ENCODE results near the gene EXOC6B.

Gene EXOC6B

DNA sequence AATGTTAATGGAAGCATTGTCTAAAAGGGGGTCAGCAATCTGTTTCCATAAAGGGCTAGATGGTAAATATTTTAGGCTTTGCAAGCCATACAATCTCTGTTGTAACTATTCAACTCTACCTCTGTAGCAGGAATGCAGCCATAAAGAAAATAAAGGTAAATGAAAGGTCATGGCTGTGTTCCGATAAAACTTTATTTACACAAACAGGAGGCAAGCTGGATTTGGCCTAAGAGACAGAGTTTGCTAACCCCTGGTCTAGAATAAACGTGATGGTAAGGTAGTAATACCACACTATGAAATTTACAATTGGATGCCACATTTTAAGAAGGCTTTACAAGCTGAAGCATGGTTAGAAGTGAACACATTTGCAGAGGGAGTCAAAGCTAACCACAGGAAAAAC, 91.4 kb downstream of the EXOC6B start:
- no peak for DNase-seq (ENCODE audit: low read depth in 2 of 2)

DNA sequence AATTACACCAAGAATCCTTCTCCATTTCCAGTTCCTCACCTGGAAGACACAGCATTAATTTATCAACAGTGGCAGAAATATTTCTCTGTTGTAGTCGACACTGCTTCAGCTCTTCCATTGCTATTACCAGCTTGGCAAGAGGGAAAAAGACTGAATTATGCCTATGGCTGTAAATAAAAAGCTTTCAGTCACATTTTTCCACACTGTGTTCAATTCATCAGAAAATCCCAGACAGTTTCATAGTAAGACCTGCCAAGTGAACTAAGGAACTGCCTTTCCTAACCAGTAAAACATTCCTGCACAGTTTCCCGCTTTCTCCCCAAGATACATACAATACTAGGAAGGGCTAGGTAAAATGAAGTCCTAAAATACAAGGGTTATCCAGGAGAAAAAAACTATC, 94.7 kb downstream of the EXOC6B start:
- DNase-seq (ENCODE audit: low read depth in 2 of 2) = no peak

- DNase-seq (ENCODE audit: low read depth in 2 of 2) = no peak
These were observed 98.5 kb downstream of the EXOC6B start for GRCh38 chr2:72727356-72727755.

- no peak for DNase-seq (ENCODE audit: low read depth in 2 of 2)
These were observed 102.0 kb downstream of the EXOC6B start for GRCh38 chr2:72723769-72724370.

DNA sequence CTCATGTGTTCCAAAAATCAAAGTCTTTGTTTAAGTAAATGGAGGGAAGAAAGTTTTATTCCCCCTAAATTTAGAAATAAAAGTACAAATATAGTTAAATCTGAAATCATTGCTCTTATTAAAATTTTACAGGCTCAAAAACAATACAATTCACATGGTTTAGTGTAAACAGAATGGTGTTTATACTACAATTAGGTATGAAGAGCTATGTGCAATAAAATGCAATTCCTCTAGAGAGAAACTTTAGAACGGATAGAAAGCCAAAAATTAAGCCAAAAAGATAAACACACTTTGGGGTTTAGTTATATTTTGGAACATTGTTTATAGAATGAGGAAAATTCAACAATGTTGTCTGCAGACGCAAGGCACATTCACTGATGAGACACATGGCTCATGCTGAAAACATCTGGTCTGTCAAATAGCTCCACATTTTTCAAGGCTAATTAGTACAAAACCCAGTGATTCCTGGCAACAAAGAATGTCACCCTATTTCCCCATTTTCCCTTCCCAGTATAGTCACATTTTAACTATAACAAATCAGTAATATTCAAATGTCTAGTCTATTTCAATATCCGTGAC, 103.3 kb downstream of the EXOC6B start:
- DNase-seq (ENCODE audit: low read depth in 2 of 2) = no peak

DNA sequence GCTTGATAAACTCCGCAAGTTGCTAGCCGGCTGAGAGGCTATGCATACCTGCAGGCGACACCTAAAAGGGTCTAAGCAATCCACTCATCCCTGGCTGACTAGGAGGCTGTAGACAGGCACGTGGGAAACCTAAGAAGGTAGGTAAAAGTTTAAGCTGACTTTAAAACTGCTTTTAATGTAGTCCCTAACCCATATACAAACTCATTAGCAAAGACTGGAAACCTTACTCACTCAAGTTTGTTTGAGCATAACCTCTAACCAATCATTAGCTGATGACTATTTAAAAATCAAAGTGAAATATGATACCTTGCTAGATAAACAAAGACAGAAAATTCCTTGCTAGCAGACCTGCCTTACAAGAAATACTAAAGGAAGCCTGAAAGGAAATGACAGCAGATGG, 106.4 kb downstream of the EXOC6B start:
- DNase-seq (ENCODE audit: low read depth in 2 of 2) = no peak

- DNase-seq (ENCODE audit: low read depth in 2 of 2) = no peak
These were observed 107.0 kb downstream of the EXOC6B start for GRCh38 chr2:72718876-72719275.

- no peak for DNase-seq (ENCODE audit: low read depth in 2 of 2)
These were observed 109.2 kb downstream of the EXOC6B start for GRCh38 chr2:72716601-72717000.

GRCh38 chr2:72713857-72714256, 112.0 kb downstream of the EXOC6B start:
- DNase-seq (ENCODE audit: low read depth in 2 of 2) = no peak

DNA sequence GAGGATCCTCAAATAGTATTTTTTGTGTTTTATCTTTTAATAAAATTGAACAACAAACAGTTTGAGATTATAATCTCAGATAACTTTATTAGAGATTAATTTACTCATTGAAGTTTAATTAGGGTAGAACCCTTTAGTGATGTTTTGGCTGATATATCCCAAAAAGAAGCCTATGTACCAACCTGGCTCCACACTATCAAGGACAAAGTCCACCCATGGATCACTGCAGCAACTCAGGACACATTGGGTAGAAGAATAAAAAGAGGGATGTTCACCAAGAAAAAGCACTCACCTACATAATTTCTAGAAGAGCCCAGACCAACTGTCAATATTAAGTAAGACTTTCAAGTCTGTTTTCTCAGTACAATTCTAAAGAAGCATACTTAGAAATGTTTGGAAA, 112.9 kb downstream of the EXOC6B start:
- DNase-seq (ENCODE audit: low read depth in 2 of 2) = no peak

DNA sequence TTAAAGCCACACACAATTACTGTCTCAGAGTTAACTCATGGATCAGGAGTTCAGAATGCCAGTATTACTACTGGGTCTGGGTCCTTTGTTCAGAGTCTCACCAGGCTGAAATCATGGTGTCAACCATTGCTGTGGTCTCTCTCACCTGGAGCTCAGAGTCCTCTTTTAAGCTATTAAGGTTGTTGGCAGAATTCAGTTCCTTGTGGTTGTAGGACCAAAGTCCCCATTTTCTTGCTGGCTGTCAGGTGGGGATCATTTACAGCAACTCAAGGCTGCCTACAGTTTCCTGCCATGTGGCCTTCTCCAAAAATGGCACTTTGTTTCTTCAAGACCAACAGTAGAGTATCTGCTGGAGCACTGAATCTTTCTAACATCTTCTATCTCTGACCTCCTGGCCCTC, 113.5 kb downstream of the EXOC6B start:
- DNase-seq (ENCODE audit: low read depth in 2 of 2) = no peak

DNA sequence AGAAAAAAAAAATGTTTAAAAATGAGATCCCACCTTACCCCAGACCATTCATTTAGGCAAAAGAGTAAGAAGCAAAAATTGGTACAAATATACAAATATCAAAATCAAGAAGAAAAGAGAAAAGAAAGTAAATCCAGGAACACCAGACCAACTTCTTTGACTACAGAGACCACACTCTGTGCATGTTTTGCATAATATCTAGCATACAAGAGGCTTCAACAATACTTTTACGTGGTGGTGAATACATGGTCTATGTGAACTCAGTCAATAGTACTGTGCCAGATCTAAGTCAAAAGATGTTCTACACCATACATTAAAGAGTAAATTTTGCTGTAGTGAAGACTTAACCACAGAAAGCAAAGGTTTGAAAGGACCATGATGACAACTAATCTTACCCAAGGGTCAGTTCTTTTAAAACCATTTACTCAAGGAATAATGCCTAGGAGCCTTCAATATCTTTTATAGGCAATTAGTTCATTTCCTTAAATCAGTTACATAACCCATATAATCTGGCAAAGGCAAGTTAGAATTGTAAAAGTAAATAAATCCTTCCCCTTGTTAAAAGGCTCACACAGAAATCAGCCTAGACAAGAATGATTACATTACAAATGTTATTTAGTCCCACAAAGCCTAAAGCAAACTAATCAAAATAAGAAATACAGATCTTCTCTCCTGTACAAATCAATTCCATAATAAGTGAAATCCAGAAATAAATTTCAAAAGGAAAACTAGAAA, 115.2 kb downstream of the EXOC6B start:
- no peak for DNase-seq (ENCODE audit: low read depth in 2 of 2)

DNA sequence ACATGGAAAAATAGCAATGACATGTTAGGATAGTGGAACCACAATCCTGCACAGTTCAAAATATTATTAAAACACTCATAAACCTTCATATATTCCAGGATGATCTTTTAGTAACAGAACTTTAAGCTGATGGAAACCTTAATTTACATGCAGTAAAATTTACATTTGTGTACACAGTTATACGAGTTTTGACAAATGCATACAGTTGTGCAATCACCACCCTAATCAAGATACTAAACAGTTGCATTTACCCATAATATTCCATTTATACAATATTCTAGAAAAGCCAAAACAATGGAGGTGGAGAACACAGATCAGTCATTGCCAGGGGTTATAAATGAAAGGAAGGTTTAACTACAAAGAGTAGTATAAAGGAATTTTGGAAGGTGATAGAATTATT, 117.6 kb downstream of the EXOC6B start:
- no peak for DNase-seq (ENCODE audit: low read depth in 2 of 2)

DNA sequence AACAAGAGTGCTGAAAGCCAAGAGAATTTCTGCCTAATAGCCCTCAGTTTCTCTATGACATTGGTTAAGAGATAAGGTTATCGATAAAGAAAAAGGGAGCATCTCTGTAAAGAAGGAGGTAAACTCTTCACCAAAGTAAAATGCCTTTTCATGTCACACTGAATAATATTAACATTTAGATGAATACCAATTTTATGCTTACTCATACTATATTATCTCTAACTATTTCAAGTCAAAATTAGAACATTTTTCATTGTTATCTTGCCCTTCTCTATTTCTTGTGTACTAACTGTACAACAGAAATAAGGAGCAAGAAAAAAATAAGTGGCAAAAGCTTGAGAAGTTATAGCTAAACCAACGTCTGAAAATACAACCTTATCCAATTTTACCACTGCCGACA, 127.5 kb downstream of the EXOC6B start:
- DNase-seq (ENCODE audit: low read depth in 2 of 2) = no peak

DNA sequence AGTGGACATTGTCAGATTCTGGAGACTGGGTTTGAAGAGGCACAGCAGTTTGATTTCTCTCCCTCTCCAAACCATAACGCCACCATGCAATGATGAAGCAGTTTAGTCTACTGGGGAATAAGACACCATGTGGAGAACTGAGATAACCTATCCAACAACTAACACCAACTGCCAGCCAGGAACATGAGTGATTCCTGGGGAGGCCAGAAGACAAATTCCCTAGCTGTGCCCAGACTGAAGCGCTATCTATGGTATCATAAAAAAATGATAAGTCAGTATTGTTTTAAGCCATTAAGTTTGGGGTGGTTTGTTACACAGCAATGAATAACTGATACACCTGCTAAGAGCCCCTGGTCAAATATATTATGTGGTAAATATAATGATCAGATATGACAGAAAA, 129.3 kb downstream of the EXOC6B start:
- no peak for DNase-seq (ENCODE audit: low read depth in 2 of 2)

DNA sequence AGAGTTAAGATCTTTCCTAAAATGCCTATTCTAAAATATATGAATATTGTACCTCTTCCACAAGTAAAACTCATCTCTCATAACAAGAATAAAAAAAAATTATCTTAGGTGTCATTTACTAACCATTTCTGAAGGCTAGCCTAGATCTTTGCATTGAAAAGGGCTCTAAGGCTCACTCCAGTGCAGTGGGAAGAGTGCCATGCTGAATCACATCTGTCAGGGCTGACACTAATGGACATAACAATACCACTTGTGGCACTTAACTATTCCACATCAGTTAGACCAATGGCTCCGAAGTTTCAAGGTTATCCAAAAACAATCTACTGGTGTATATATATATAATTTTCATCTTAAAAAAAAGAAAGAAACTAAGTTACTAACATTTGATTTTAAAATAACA, 130.2 kb downstream of the EXOC6B start:
- no peak for DNase-seq (ENCODE audit: low read depth in 2 of 2)

DNA sequence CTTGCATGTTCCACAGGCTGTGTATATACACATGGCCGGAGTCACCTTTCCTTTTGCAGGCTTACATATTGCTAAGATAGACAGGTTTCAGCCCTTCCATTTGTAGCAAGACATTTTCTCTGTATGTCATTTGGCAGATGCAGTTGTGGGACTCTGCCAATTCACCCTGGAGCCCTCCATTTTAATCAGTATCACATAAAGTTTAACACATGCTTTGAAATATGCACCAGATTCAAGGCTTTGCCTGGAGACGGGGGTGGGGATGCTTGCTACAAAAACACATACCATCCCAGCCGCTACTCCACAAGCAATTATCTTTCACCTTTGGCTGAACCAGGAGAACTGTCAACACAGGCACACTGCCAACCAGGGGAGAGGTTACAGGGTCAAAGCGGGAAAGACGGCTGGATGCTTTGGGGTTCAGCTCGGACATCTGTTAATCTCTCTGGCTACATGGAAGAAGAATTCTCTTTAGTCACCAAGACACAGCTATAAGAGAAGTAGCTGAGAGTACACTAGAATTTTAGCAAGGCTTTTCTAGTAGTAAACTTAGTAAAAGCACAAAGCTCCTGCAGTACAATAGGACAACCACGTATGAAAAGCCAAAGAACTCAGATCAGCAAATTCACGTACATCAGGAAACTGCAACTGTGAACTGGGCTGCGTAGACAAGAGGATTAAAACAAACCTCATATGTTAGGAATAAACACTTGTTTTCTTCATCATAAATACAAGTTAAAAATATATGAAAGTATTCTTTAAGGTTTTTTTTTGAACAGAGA, 130.9 kb downstream of the EXOC6B start:
- no peak for DNase-seq (ENCODE audit: low read depth in 2 of 2)

GRCh38 chr2:72689579-72690195, 136.1 kb downstream of the EXOC6B start:
- DNase-seq (ENCODE audit: low read depth in 2 of 2) = no peak

GRCh38 chr2:72685638-72686213, 140.1 kb downstream of the EXOC6B start:
- DNase-seq (ENCODE audit: low read depth in 2 of 2) = no peak

DNA sequence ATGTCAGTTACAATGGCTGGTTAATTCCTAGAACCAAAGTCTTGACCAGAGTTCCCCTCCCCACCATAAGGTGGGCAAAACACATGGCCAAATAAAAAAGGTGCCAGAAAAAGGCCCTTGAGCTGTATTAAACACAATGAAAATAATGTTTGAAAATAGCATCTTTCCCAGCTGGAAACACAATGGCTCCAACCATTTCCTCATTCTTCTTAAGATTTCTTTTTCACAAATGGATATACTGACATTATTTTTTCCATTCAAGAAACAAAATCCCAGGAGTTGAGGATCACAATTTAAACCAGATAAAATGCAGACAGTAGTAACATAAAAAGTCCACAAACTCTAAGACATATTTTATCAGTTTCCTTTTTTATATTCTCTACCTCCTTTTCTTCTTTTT, 143.8 kb downstream of the EXOC6B start:
- no peak for DNase-seq (ENCODE audit: low read depth in 2 of 2)

DNA sequence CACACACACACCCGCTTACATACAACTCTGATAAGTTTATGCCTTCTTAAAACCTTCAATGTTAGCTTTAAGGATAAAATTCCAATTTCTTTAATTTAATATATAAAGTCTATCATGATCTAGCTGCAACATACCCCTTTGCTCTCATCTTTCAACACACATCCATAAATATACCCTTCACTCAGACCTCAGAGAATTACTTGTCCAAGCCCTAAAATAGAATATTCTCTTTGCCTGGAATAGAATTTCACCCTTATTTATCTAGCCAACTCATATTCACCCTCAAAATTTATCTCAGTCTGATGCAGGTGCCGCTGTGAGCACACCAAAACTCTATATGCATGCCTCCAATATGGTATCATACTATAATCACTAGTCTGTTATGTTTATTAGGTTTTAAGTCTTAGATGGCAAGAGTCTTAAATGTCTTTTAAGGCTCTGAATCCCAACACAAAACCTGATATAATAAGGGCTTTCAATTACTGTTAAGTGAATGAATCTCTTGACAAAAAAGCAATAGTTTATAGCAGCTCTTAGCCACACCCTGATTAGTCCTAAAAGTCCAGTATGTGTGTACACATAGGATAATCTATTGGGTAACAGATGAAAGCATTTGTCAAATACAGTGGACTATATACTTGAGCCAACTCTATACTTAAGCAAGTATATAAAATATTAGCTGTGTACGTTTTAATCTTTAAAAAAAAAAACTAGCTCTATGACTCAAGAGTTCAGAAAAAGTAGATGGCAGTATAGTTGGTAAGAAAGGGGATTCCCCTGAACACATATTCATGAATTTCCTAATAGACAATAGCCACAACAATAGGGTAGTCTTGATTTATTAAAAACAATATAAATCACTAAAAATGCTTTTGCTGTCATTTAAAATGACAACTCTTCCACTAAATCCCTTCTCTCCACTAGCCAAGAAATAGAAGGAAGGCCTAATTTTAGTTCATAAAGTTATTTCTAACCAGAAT, 144.5 kb downstream of the EXOC6B start:
- DNase-seq (ENCODE audit: low read depth in 2 of 2) = no peak
